NT2/D1 (cell line): ENCODE results near the gene PPP1R3G.

Source experiments
- DNase-seq: peaks from one replicate; pipeline ENCODE4 v3.0.0-alpha.2; 2011; ENCODE audit warnings: low read depth, low spot score
- H3K27me3 ChIP-seq: 2 replicates; pipeline ENCODE4 v1.6.0; 2011; ENCODE audit warnings: mild to moderate bottlenecking; ENCODE audit not compliant: insufficient read length, insufficient read depth
- H3K36me3 ChIP-seq: 2 replicates; pipeline ENCODE4 v1.6.1; 2011; ENCODE audit warnings: mild to moderate bottlenecking, low read length, mixed read lengths; ENCODE audit not compliant: insufficient read depth, insufficient read length
- H3K4me1 ChIP-seq: 2 replicates; pipeline ENCODE4 v1.5.1; 2011; ENCODE audit not compliant: insufficient read depth, insufficient read length
- H3K4me3 ChIP-seq: 2 replicates; pipeline ENCODE4 v1.5.1; 2011; ENCODE audit warnings: low read depth; ENCODE audit not compliant: insufficient read length
- H3K9ac ChIP-seq: 2 replicates; pipeline ENCODE4 v1.6.0; 2011; ENCODE audit warnings: low read depth; ENCODE audit not compliant: insufficient read length
- H3K9me3 ChIP-seq: 2 replicates; pipeline ENCODE4 v1.5.1; 2011; ENCODE audit warnings: mild to moderate bottlenecking, low read length; ENCODE audit not compliant: insufficient read depth
- SUZ12 ChIP-seq: IDR thresholded peaks from 2 replicates; pipeline ENCODE4 v1.6.1; 2011; ENCODE audit not compliant: insufficient read length, insufficient read depth; ENCODE audit errors: extremely low read depth
- YY1 ChIP-seq: IDR thresholded peaks from 2 replicates; pipeline ENCODE4 v1.6.1; 2011; ENCODE audit not compliant: insufficient read length, insufficient read depth
- ZNF274 ChIP-seq: IDR thresholded peaks from 2 replicates; pipeline ENCODE4 v1.6.1; 2011; ENCODE audit warnings: mild to moderate bottlenecking, low read depth, low read length

PPP1R3G gene

DNA sequence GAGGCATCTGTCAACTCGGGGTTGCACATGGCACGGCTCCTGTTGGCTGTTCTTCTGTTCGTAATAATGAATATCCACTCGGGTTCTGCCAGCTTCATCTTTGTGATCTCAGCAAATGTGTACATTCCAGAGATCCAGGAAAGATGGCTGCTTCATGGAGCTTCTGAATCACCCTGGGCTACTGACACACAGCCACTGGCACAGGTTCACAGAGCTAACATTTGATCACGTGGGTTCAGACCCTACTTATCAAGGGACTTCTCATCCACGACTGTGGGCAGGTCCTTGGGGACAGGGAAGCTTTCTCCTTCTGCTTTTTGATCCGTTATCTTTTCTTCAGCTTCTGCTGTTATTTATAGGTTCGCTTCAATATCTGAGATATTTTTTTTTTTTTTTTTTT, 18.1 kb downstream of the PPP1R3G start:
- peaks cover 2% of the 10 kb centered on the region for H3K36me3 ChIP-seq
- no peaks in the 10 kb centered on the region for H3K4me1 ChIP-seq
- no peaks in the 10 kb centered on the region for H3K27me3 ChIP-seq
- TF ChIP-seq SUZ12 (no peak), ZNF274 (no peak), YY1 (no peak)
- no peaks in the 10 kb centered on the region for H3K9me3 ChIP-seq
- no peak overlapping the region for H3K4me3 ChIP-seq
- no peak for DNase-seq
- no peak overlapping the region for H3K9ac ChIP-seq

DNA sequence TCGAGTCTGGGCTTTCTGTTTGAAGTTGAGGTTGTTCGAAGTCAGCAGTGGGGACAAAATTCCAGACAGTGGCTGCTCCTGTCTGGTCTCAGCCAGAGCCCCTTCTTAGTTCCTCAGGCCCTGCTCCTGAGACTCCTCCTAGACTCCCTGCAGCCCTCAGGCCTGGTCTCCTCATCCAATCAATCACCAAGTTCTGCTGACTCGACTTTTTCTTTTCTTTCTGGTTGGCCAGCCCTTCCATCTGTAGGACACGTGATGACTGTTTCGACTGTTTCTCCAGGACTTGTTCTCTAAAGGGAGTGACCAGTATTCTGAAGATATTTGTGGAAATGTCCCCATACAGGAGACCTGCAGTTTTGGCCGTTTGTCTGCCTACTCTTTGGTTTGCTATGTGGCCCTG, 19.5 kb downstream of the PPP1R3G start:
- Histone ChIP-seq H3K27me3 (no peaks in the 10 kb centered on the region), H3K9me3 (no peaks in the 10 kb centered on the region), H3K4me1 (no peaks in the 10 kb centered on the region)

DNA sequence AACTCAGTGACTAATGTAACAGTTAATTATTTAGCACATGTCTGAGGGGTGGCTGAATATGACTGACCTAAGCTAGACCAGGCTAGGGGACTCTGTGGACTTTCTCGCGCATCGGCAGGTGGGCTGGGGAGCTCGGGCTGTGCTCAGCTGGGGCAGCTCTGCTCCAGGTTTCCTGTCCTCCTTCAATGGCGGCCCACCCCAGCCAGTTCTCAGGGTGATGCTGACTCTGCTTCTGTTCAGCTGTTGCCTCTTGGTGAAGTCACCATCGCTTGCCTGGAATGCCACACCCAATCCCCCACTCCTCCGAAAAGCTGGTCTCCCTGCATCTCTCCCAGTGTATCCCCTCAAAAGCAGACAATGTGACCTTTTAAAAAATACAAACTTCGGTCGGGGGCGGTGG, 20.0 kb downstream of the PPP1R3G start:
- DNase-seq, result no peak
- Histone ChIP-seq H3K9ac (no peak overlapping the region), H3K27me3 (no peaks in the 10 kb centered on the region), H3K4me3 (no peak overlapping the region), H3K36me3 (peaks cover 9% of the 10 kb centered on the region), H3K9me3 (no peaks in the 10 kb centered on the region), H3K4me1 (no peaks in the 10 kb centered on the region)
- TF ChIP-seq ZNF274 (no peak), SUZ12 (no peak)

More for the DNA sequence above, 19.5 kb downstream of the PPP1R3G start:
- no peak for TF ChIP-seq YY1
- TF ChIP-seq SUZ12, result no peak
- no peak for TF ChIP-seq ZNF274
- H3K9ac ChIP-seq, result no peak overlapping the region
- DNase-seq, result no peak
- no peak overlapping the region for H3K4me3 ChIP-seq
- peaks cover 7% of the 10 kb centered on the region for H3K36me3 ChIP-seq

DNA sequence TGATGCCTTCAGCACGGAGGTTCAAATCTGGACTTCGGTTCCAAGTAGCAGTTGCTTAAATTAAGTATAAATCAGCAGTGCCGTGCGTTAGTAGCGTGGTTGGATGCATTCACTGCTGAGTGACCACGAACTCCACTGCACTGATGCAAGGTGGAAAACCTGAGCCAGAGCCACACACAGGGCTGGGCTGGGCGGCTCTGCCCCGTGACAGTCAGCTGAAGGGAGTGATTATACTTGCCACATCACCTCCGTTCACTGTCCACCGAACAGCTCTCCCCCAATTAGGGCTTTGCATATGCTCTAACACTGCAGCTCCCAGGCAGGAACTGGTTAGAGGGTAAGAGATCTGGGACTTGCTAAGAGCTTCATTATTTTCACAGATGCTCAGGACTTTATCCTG, 22.2 kb downstream of the PPP1R3G start:
- Histone ChIP-seq H3K27me3 (no peaks in the 10 kb centered on the region), H3K36me3 (peaks cover 18% of the 10 kb centered on the region), H3K9ac (no peak overlapping the region), H3K4me1 (no peaks in the 10 kb centered on the region), H3K9me3 (no peaks in the 10 kb centered on the region), H3K4me3 (no peak overlapping the region)
- TF ChIP-seq SUZ12, result no peak
- TF ChIP-seq ZNF274, result no peak
- TF ChIP-seq YY1, result no peak
- DNase-seq, result no peak

DNA sequence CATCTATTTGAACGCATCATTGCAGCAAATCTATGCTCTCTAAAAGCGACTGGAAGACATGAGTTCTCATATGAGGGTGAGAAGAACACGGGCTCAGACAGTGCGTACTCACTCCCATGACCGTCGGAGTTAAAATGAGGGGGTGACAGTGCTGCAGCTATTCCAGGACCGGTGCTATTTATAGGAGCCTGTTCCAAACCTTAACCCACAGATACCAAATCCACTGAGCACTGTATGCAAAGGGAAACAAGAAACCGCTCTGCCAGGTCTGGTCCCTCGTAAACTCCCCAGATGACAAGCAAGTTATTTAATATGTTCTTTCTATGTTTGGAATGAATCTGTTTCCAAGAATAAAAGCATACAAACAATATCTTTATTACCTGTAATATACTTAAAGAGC, 22.9 kb downstream of the PPP1R3G start:
- Histone ChIP-seq H3K36me3 (peaks cover 18% of the 10 kb centered on the region), H3K9ac (no peak overlapping the region), H3K9me3 (no peaks in the 10 kb centered on the region), H3K27me3 (no peaks in the 10 kb centered on the region), H3K4me1 (no peaks in the 10 kb centered on the region), H3K4me3 (no peak overlapping the region)
- DNase-seq, result no peak
- TF ChIP-seq YY1, result no peak
- no peak for TF ChIP-seq SUZ12
- no peak for TF ChIP-seq ZNF274

DNA sequence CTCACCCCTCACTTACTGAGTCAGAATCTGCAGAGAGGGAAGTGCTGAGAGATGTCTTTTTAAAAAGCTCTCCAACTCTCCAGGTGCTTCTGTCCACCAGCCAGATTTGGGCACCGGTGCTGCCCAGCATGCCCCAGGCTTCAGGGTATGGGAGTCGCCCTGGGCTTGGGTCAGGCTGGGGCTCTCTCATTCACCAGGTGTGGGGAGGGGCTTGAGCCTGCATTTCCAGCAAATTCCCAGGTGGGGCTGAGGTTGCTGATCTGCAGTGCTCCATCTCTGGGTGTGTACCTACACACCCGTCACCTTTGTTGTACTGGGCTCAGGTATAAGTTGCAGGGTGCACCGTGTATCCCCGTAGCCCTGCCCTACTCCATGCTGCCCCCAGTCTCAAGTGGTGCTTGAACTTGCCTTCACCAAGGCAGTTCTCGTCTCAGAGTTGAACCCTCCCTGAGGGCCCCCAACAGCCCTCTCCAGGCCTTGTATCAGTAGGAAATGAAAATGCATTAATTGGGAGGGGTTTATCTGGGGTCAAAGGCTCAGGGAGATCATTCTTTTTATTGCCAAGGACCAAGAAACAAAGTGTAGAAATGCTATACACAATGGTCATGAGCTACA, 23.5 kb downstream of the PPP1R3G start:
- Histone ChIP-seq H3K4me3 (no peak overlapping the region), H3K27me3 (no peaks in the 10 kb centered on the region), H3K9me3 (no peaks in the 10 kb centered on the region), H3K36me3 (peaks cover 18% of the 10 kb centered on the region), H3K9ac (no peak overlapping the region), H3K4me1 (no peaks in the 10 kb centered on the region)
- DNase-seq, result no peak
- TF ChIP-seq SUZ12 (no peak), YY1 (no peak), ZNF274 (no peak)

DNA sequence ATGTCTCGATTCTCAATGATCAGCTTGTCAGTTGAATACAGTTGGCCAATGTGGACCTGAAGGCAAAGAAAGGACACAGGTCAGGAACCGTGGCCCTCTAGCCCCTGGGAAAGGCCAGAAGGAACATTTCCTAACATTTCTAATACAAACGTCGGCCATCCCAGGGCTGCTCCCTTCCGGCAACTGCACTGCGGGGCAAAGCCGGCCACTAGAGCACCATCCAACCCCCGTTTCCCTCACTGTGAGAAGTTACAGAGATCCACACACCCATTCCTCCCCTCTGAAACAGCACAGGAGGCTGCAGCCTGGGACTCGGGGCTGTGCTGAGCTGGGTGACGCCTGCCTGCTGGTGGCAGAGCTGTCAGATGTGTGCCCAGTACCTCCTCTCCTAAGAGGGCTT, 24.3 kb downstream of the PPP1R3G start:
- Histone ChIP-seq H3K4me3 (no peak overlapping the region), H3K9me3 (no peaks in the 10 kb centered on the region), H3K27me3 (no peaks in the 10 kb centered on the region), H3K36me3 (peaks cover 20% of the 10 kb centered on the region), H3K4me1 (no peaks in the 10 kb centered on the region), H3K9ac (no peak overlapping the region)
- TF ChIP-seq YY1, result no peak
- TF ChIP-seq SUZ12, result no peak
- no peak for TF ChIP-seq ZNF274
- no peak for DNase-seq

DNA sequence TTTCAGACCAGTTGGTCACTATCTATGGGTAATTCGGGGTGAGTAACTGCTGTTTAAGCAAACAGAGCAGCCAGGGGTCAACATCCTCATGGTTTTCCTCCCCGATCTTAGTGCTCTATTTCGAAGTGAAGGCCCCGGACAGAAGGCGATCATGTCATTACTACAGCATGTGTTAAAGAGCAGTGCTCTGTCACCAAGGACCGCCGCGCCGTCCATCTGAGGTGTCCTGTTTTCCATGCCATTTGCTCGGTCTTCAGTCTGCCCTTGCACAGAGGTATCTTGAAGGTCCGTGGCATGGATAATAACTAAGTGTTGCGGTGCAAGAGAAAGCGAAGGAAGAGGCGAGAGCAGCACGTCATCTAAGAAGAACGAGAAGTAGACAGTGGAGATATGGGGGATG, 25.1 kb downstream of the PPP1R3G start:
- Histone ChIP-seq H3K4me1 (no peaks in the 10 kb centered on the region), H3K4me3 (no peak overlapping the region), H3K9me3 (no peaks in the 10 kb centered on the region), H3K9ac (no peak overlapping the region), H3K36me3 (peaks cover 20% of the 10 kb centered on the region), H3K27me3 (no peaks in the 10 kb centered on the region)
- no peak for TF ChIP-seq ZNF274
- no peak for TF ChIP-seq YY1
- TF ChIP-seq SUZ12, result no peak
- DNase-seq, result no peak
